ENCODE measurements around the gene SNORC. TPM values are rescaled to one million over a fixed set of nuclear protein-coding genes. Genes with fewer than 3 reads are reported as not detected.

Gene SNORC
- total RNA-seq, 1 donor from 2014 or later, result 0.53 TPM

DNA sequence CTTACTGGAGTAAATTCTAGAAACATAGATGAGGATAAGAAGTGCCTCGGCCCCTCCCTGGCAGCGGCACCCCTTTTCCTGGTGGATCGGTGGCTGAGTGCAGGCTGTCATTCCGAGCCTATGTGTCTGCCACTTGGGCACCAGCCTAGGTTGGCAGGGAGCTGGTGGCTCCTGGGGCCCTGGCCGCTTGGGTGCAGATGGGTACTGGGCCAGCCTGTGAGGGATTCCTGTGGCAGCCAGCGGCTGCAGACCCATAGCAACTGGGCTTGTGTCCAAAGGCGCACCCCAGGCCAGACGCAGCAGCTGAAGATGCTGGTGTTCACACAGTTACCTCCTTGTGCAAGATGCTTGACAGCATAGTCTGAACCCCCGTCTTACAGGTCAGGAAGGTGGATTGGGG, 2.8 kb downstream of the SNORC start:
- no peaks in the 10 kb centered on the region for H3K9me3 ChIP-seq
- DNase-seq (no peak), ATAC-seq (no peak)
- peaks cover 27% of the 10 kb centered on the region for H3K27me3 ChIP-seq (ENCODE audit: low read depth)
- intact Hi-C loops (cut with DNase I), result no loop called here
- H3K27ac ChIP-seq, result no peak overlapping the region
- TF ChIP-seq CTCF (IDR thresholded peaks at IDR 0.05), result no peak
- H3K36me3 ChIP-seq, result no peaks in the 10 kb centered on the region
- H3K4me3 ChIP-seq, result no peak overlapping the region
- H3K4me1 ChIP-seq, result peaks cover 7% of the 10 kb centered on the region

DNA sequence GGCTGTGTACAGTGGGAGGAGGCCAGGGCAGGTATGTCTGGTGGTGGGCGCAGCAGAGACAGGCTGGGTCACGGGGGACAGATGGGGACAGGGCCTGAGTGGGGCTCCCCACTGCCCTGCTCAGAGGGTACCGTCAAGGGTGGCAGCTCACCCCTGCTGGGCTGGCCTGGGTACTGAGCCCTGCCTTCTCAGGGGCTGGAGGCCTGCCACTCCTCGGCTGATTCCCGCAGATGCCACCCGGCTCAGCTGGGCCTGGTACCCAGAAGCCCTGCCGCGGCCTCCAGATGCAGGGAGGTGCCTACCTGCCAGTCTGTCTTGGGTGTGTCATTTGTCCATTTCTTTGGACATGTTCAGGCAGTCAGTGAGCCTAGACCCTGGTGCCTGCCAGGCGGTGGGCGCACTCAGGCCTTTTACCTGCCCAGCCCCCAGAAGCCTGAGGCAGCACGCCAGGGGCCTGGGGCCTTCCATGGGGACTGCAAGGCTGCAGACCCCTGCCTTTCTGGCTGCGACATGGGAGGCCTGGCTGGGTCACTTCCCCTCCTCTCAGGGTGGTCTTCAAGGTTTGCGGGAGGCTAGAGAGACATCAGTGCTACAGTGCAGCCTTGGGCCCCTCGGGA, 3.3 kb downstream of the SNORC start:
- no peak for TF ChIP-seq CTCF (IDR thresholded peaks at IDR 0.05)
- Histone ChIP-seq H3K27ac (no peak overlapping the region), H3K36me3 (no peaks in the 10 kb centered on the region), H3K27me3 (ENCODE audit: low read depth) (peaks cover 27% of the 10 kb centered on the region), H3K4me1 (peaks cover 7% of the 10 kb centered on the region), H3K4me3 (no peak overlapping the region), H3K9me3 (no peaks in the 10 kb centered on the region)
- intact Hi-C loops (cut with DNase I), result no loop called here
- ATAC-seq, result no peak
- DNase-seq, result no peak

DNA sequence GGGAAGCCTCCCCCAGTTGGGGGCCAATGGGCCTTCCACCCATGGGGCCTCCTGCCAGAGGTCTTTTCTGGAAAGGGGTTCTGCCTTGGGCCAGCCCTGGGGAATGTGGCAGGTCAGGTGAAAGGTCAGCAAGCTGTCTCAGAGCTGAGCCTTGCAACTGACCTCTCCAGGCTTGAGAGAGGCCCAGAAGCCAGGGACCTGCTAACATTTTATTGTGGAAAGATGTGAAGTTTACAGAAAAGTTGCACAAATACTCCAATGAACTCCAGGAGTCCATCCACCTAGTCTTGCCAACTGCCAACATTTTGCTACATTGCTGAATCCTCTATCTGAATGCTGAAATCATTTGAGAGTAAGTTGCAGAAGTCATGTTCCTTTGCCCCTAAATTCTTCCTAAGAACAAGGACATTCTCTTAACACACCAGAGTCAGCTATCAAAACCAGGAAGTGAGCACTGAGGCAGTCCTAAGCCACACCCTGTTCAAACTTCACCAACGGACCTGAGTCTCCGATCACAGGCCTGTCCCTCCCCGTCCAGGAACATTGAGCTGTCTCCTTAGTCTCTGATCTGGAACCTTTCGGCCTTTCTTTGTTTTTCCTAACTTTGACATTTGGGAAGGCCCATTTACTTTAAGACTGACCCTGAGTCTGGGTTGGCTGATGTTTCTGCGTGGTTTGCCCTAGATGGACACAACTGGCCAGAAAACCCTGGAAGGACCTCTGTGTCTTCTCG, 4.0 kb downstream of the SNORC start:
- H3K4me3 ChIP-seq, result no peak overlapping the region
- intact Hi-C loops (cut with DNase I), result no loop called here

DNA sequence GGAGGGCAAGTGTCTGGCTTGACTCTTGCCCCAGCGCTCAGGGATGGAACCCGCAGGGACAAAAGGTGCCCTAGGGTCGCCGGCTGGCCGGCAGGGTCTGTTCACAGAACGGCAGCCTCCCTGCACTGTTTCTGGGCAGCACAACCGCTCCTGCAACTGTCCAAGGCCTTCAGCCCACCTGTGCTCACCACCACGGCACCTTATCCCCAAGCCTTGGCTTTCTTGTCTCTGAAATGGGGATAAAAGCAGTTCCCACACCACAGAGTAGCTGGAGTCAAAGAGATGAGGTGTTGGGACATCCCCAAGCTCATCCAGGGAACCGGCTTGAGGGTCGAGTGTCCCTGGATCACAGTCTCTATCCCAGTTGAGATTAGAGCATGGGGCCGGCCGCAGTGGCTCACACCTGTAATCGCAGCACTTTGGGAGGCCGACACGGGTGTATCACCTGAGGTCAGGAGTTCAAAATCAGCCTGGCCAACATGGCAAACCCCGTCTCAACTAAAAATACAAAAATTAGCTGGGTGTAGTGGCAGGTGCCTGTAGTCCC, 4.7 kb downstream of the SNORC start:
- no peak overlapping the region for H3K4me3 ChIP-seq
- intact Hi-C loops (cut with DNase I), result no loop called here
- H3K27me3 ChIP-seq (ENCODE audit: low read depth), result peaks cover 27% of the 10 kb centered on the region
- no peak overlapping the region for H3K27ac ChIP-seq
- DNase-seq (no peak), ATAC-seq (no peak)
- H3K4me1 ChIP-seq, result peaks cover 7% of the 10 kb centered on the region
- no peaks in the 10 kb centered on the region for H3K36me3 ChIP-seq
- H3K9me3 ChIP-seq, result no peaks in the 10 kb centered on the region
- TF ChIP-seq CTCF (IDR thresholded peaks at IDR 0.05), result no peak

More for the DNA sequence above, 4.0 kb downstream of the SNORC start:
- H3K9me3 ChIP-seq, result no peaks in the 10 kb centered on the region
- H3K36me3 ChIP-seq, result no peaks in the 10 kb centered on the region
- ATAC-seq (no peak), DNase-seq (no peak)
- H3K27ac ChIP-seq, result no peak overlapping the region
- H3K27me3 ChIP-seq (ENCODE audit: low read depth), result peaks cover 27% of the 10 kb centered on the region
- H3K4me1 ChIP-seq, result peaks cover 7% of the 10 kb centered on the region
- no peak for TF ChIP-seq CTCF (IDR thresholded peaks at IDR 0.05)

DNA sequence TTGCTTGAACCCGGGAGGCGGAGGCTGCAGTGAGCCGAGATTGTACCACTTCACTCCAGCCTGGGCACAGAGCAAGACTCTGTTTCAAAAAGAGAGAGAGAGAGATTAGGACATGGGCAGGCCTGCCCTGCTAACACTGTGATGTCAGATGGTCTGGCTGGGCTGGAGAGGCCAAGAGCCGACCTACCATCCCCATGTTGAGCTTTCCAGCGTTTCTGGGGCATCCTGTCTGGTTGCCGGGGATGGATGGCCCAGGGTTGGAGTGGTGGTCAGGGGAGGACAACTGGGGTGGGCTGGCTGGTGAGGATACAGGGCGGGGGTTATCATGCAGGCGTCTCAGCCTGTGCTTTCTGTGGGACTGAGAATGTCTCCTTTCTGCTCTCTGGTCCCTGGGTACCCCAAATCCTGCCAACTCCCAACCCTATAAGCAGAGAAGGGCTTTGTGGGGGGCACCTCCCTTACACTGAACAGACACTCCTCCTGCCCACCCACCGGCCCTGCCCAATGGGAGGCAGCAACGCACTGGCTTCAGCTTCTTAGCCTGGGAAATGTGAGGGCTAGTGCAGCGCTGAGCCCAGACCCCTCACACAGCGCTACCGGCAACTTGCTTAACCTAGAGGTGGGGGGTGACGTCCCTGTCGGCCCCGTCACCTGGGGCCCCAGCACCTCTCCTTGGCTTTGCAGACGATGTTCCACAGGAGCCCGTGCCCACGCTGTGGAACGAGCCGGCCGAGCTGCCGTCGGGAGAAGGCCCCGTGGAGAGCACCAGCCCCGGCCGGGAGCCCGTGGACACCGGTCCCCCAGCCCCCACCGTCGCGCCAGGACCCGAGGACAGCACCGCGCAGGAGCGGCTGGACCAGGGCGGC, 5.4 kb downstream of the SNORC start:
- Histone ChIP-seq H3K4me1 (peaks cover 7% of the 10 kb centered on the region), H3K27ac (no peak overlapping the region), H3K4me3 (peak overlapping the region; percentile 46), H3K9me3 (no peaks in the 10 kb centered on the region), H3K36me3 (no peaks in the 10 kb centered on the region), H3K27me3 (ENCODE audit: low read depth) (peaks cover 27% of the 10 kb centered on the region)
- no peak for TF ChIP-seq CTCF (IDR thresholded peaks at IDR 0.05)
- intact Hi-C loops (cut with DNase I), result no loop called here
- ATAC-seq (peak in 1 of 2 donors; percentile 3), DNase-seq (no peak)
